HCT116 (cell line): ENCODE measurements around the gene BBS12.

Experiments used
- CTCF ChIP-seq, 3 experiments: fragments of 200-600 bp in 1 of 3; sonication (generic) in 1 of 3; IDR thresholded peaks in 2 of 3; conservative IDR thresholded peaks in 1 of 3; 2 replicates each; pipeline ENCODE4 v1.5.1; 2012 to 2017; ENCODE audit warnings: low read depth in 2 of 3, low read length in 2 of 3, antibody characterized with exemption in 1 of 3, borderline replicate concordance in 1 of 3, control low read depth in 1 of 3, mild to moderate bottlenecking in 1 of 3, mixed read lengths in 1 of 3, mixed run types in 1 of 3, moderate library complexity in 1 of 3; ENCODE audit not compliant: insufficient read depth in 1 of 3
- EGR1 ChIP-seq: IDR thresholded peaks from 2 replicates; pipeline ENCODE4 v1.6.1; 2012; ENCODE audit warnings: low read depth
- EZH2 ChIP-seq: fragments of 200-600 bp; sonication (generic); IDR thresholded peaks from 2 replicates; pipeline ENCODE4 v1.6.1; 2017; ENCODE audit warnings: antibody characterized with exemption, mixed run types
- JUND ChIP-seq: IDR thresholded peaks from 2 replicates; pipeline ENCODE4 v1.6.1; 2012
- POLR2A ChIP-seq: IDR thresholded peaks from 2 replicates; pipeline ENCODE4 v1.7.0; 2011; ENCODE audit warnings: borderline replicate concordance; ENCODE audit not compliant: insufficient read depth, insufficient read length; ENCODE audit errors: extremely low read depth
- TF ChIP-seq, protein P1 (sequence below): IDR thresholded peaks from 2 replicates; pipeline ENCODE4 v1.6.1; 2012

- TF ChIP-seq JUND (no peak), CTCF (IDR thresholded peaks at IDR 0.05 in 2 of 3, conservative IDR thresholded peaks at IDR 0.05 in 1 of 3; ENCODE audit: borderline replicate concordance in 1 of 3, insufficient read depth in 1 of 3, low read depth in 2 of 3, low read length in 2 of 3) (no peak), POLR2A (no peak), EZH2 (no peak), EGR1 (no peak)
- TF ChIP-seq, protein P1, sequence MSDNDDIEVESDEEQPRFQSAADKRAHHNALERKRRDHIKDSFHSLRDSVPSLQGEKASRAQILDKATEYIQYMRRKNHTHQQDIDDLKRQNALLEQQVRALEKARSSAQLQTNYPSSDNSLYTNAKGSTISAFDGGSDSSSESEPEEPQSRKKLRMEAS = no peak
Measured at GRCh38 chr4:122710434-122711308, 21.8 kb upstream of the BBS12 start.
